WERI-Rb-1 (cell line): Measurements from ENCODE around the gene PEX10.

Experiments used
- DNase-seq: peaks from one replicate; pipeline ENCODE4 v3.0.0-alpha.2; 2020
- H3K27ac ChIP-seq: fragments of 250-450 bp; sonication (Bioruptor Pico); 2 replicates; pipeline ENCODE4 v1.5.1; 2020; ENCODE audit warnings: mild to moderate bottlenecking, moderate library complexity
- H3K27me3 ChIP-seq: fragments of 250-450 bp; sonication (Bioruptor Pico); 2 replicates; pipeline ENCODE4 v1.5.1; 2021; ENCODE audit warnings: mild to moderate bottlenecking, low read depth, moderate library complexity; ENCODE audit not compliant: insufficient read depth, severe bottlenecking
- H3K36me3 ChIP-seq: fragments of 250-450 bp; sonication (Bioruptor Pico); 2 replicates; pipeline ENCODE4 v1.5.1; 2020; ENCODE audit warnings: mild to moderate bottlenecking, moderate library complexity
- H3K4me3 ChIP-seq: 2 replicates; pipeline ENCODE4 v1.5.1; 2011; ENCODE audit warnings: low read depth, mild to moderate bottlenecking, control low read depth, low read length
- H3K9me3 ChIP-seq: fragments of 250-450 bp; sonication (Bioruptor Pico); 2 replicates; pipeline ENCODE4 v1.5.1; 2021; ENCODE audit warnings: mild to moderate bottlenecking, moderate library complexity; ENCODE audit not compliant: severe bottlenecking
- CTCF ChIP-seq: IDR thresholded peaks from 2 replicates; pipeline ENCODE4 v1.5.1; 2011; ENCODE audit warnings: low read depth, mild to moderate bottlenecking, control low read depth, inconsistent platforms, low read length

PEX10 gene

DNA sequence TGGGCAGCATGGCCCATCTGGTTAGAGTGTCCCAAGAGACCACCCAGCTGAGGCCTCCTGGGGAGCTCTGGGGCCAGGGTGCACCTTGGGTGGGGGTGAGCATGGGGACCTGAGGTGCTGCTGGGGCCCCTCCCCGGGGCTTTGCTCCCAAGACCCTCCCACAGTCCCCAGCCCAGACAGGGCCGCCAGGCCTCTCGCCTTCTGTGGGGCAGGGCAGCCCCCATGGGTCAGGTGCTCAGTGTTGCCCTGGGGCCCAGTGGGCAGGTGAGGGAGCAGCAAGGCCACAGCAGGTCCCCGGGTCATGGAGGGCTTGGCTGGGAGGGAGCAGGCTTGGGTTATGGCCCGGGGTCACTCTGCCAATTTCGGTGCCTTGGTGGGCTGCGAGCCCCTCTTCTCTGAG lies 24.5 kb upstream of the PEX10 start:
- no peaks in the 10 kb centered on the region for H3K27me3 ChIP-seq
- no peak overlapping the region for H3K27ac ChIP-seq
- no peak for DNase-seq
- H3K36me3 ChIP-seq = no peaks in the 10 kb centered on the region
- no peak for TF ChIP-seq CTCF
- no peak overlapping the region for H3K4me3 ChIP-seq
- H3K9me3 ChIP-seq = no peaks in the 10 kb centered on the region

DNA sequence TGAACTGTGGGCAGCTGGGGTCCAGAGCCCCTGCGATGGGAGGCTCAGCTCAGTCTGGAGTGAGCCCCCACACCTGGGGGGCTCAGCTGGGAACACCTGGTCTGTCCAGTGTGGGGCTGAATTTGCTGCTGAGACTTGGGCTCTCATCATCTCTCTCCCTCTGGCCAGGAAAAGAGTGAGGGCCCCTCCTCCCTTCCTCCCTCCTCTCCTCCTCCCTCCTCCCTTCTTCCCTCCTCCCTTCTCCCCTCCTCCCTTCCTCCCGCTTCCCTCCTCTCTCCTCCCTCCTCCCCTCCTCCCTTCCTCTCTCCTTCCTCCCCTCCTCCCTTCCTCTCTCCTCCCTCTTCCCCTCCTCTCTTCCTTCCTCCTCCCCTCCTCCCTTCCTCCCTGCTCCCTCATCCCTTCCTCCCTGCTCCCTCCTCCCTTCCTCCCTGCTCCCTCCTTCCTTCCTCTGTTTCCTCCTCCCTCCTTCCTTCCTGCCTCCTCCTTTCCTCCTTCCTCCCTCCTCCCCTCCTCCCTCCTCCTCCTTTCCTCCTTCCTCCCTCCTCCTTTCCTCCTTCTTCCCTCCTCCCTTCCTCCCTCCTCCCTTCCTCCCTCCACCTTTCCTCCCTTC lies 23.5 kb upstream of the PEX10 start:
- no peaks in the 10 kb centered on the region for H3K36me3 ChIP-seq
- H3K9me3 ChIP-seq = no peaks in the 10 kb centered on the region
- no peak overlapping the region for H3K4me3 ChIP-seq
- DNase-seq = no peak
- H3K27me3 ChIP-seq = no peaks in the 10 kb centered on the region
- no peak overlapping the region for H3K27ac ChIP-seq
- TF ChIP-seq CTCF = no peak

GRCh38 chr1:2435091-2435490 lies 22.7 kb upstream of the PEX10 start:
- no peak for DNase-seq
- H3K4me3 ChIP-seq = no peak overlapping the region
- no peak overlapping the region for H3K27ac ChIP-seq
- peaks cover 2% of the 10 kb centered on the region for H3K9me3 ChIP-seq
- H3K36me3 ChIP-seq = no peaks in the 10 kb centered on the region
- no peak for TF ChIP-seq CTCF
- H3K27me3 ChIP-seq = no peaks in the 10 kb centered on the region

GRCh38 chr1:2433936-2434655 lies 21.7 kb upstream of the PEX10 start:
- H3K9me3 ChIP-seq = peaks cover 8% of the 10 kb centered on the region
- no peak for TF ChIP-seq CTCF
- DNase-seq = no peak
- H3K4me3 ChIP-seq = no peak overlapping the region
- H3K27ac ChIP-seq = no peak overlapping the region
- no peaks in the 10 kb centered on the region for H3K36me3 ChIP-seq
- no peaks in the 10 kb centered on the region for H3K27me3 ChIP-seq

DNA sequence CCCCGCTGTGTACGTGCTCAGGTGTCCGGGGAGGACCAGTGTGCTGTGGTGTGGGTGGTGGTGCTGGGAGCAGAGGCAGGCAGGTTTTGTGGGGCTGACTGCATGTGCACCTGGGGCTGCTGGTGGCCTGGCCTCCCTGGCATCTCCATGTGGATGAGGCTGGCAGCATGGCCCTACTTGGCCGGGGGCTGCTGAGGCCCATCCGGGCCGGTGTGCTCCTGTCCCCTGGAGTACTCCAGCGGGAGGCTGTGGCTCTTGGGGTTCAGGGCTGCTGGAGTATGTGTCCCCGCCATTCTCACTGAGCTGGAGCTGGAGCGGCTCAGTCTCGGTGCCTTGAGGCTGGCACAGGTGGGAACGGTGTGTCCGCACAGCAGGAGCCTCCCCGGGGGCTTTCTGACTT lies 20.8 kb upstream of the PEX10 start:
- no peak for TF ChIP-seq CTCF
- no peak overlapping the region for H3K4me3 ChIP-seq
- H3K36me3 ChIP-seq = no peaks in the 10 kb centered on the region
- no peak for DNase-seq
- peaks cover 8% of the 10 kb centered on the region for H3K9me3 ChIP-seq
- no peak overlapping the region for H3K27ac ChIP-seq
- no peaks in the 10 kb centered on the region for H3K27me3 ChIP-seq
